ENCODE measurements around the gene FRMD8. TPM values are rescaled to one million over a fixed set of nuclear protein-coding genes. Genes with fewer than 3 reads are reported as not detected.

The FRMD8 gene
- total and polyA plus RNA-seq, 2 of the 8 experiments (the other 6 are each of a cell fraction or from before 2014, with no cell fraction given), result 15.0 to 19.2 TPM

- TF ChIP-seq ASH2L (IDR thresholded peaks at IDR 0.05; ENCODE audit: low read length) (no peak), EZH2 (IDR thresholded peaks at IDR 0.05; ENCODE audit: low read depth, low read length, severe bottlenecking) (no peak), CHD1 (IDR thresholded peaks at IDR 0.05; ENCODE audit: low read depth, low read length) (no peak)
Measured at GRCh38 chr11:65435411-65435931, 49.0 kb downstream of the FRMD8 start (continued).

All from H1 (cell line).